ENCODE data around the gene WDR47. TPM values are rescaled to one million over a fixed set of nuclear protein-coding genes. Genes with fewer than 3 reads are reported as not detected.

Gene WDR47
- total and polyA plus RNA-seq, 10 of the 15 experiments (the other 5 are each of a cell fraction or from before 2014, with no cell fraction given), result 2.4 to 9.7 (median 5.9) TPM

DNA sequence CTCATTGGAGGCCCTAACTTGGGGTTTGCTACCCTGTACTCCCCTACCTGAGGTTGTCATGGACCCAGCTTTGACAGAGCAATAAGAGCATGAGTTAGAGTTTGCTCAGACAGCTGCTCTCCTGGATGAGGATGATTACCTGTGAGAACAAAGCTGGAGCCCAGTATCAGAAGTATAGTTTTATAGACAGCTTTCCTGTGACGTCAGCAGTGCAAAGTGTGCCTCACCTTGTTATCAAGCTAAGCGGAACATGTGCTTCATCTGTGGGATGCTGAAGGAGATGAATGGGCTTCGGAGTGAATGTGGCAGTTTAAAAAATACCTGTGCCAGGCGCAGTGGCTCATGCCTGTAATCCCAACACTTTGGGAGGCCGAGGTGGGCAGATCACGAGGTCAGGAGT is 5.4 kb upstream of the WDR47 start:
- POLR2A ChIA-PET, result no interaction called here
- H3K27ac ChIP-seq (ENCODE audit: control insufficient read depth, insufficient read depth), result no peak overlapping the region
- no peak for DNase-seq (ENCODE audit: low read depth, low spot score)
- no peak for FAIRE-seq
- CTCF ChIA-PET, result interaction anchor here (0.9 kb wide), 1 partner anchor 150 kb away, joined by 3 read pairs; no protein-coding TSS in a partner anchor
- RAD21 ChIA-PET (ENCODE audit: unreplicated experiment), result no interaction called here
- no peaks in the 10 kb centered on the region for H3K27me3 ChIP-seq (replicated peaks in 1 of 2; ENCODE audit: control insufficient read depth in 2 of 2, insufficient read depth in 2 of 2, low read length in 1 of 2)
- no peaks in the 10 kb centered on the region for H3K36me3 ChIP-seq (ENCODE audit: control insufficient read depth in 2 of 2, insufficient read depth in 2 of 2, low read length in 1 of 2)
- no peak overlapping the region for H3K4me3 ChIP-seq
- no peak for TF ChIP-seq IRF4 (IDR thresholded peaks at IDR 0.05; ENCODE audit: low read depth, low read length)
- TF ChIP-seq GABPA (IDR thresholded peaks at IDR 0.05; ENCODE audit: low read depth), result no peak
- TF ChIP-seq ZNF24 (IDR thresholded peaks at IDR 0.05), result no peak
- no peak for TF ChIP-seq RB1 (IDR thresholded peaks at IDR 0.05; ENCODE audit: borderline replicate concordance)
- TF ChIP-seq SPI1 (IDR thresholded peaks at IDR 0.05; ENCODE audit: borderline replicate concordance, insufficient read depth, low read depth, low read length), result no peak
- no peak for TF ChIP-seq ZNF384 (IDR thresholded peaks at IDR 0.05; ENCODE audit: borderline replicate concordance, low read depth, low read length)
- no peak for TF ChIP-seq MYC (IDR thresholded peaks at IDR 0.05; ENCODE audit: insufficient read depth, insufficient read length, insufficient replicate concordance, low read length, severe bottlenecking)
- TF ChIP-seq CEBPB (IDR thresholded peaks at IDR 0.05; ENCODE audit: borderline replicate concordance in 1 of 2, low read depth in 2 of 2, low read length in 2 of 2), result no peak
- no peak for TF ChIP-seq NFIC (IDR thresholded peaks at IDR 0.05; ENCODE audit: low read depth, low read length)
- TF ChIP-seq RAD21 (IDR thresholded peaks at IDR 0.05; ENCODE audit: insufficient read depth, low read depth, low read length), result no peak
- TF ChIP-seq, protein P1, sequence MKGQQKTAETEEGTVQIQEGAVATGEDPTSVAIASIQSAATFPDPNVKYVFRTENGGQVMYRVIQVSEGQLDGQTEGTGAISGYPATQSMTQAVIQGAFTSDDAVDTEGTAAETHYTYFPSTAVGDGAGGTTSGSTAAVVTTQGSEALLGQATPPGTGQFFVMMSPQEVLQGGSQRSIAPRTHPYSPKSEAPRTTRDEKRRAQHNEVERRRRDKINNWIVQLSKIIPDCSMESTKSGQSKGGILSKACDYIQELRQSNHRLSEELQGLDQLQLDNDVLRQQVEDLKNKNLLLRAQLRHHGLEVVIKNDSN (IDR thresholded peaks at IDR 0.05; ENCODE audit: borderline replicate concordance, extremely low read length, insufficient read depth, low read depth, low read length), result no peak
- TF ChIP-seq, protein P2, sequence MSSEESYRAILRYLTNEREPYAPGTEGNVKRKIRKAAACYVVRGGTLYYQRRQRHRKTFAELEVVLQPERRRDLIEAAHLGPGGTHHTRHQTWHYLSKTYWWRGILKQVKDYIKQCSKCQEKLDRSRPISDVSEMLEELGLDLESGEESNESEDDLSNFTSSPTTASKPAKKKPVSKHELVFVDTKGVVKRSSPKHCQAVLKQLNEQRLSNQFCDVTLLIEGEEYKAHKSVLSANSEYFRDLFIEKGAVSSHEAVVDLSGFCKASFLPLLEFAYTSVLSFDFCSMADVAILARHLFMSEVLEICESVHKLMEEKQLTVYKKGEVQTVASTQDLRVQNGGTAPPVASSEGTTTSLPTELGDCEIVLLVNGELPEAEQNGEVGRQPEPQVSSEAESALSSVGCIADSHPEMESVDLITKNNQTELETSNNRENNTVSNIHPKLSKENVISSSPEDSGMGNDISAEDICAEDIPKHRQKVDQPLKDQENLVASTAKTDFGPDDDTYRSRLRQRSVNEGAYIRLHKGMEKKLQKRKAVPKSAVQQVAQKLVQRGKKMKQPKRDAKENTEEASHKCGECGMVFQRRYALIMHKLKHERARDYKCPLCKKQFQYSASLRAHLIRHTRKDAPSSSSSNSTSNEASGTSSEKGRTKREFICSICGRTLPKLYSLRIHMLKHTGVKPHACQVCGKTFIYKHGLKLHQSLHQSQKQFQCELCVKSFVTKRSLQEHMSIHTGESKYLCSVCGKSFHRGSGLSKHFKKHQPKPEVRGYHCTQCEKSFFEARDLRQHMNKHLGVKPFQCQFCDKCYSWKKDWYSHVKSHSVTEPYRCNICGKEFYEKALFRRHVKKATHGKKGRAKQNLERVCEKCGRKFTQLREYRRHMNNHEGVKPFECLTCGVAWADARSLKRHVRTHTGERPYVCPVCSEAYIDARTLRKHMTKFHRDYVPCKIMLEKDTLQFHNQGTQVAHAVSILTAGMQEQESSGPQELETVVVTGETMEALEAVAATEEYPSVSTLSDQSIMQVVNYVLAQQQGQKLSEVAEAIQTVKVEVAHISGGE (CRISPR knock-in tag; IDR thresholded peaks at IDR 0.05), result no peak
- no peak for TF ChIP-seq PAX5 (IDR thresholded peaks at IDR 0.05; ENCODE audit: borderline replicate concordance, low read depth, low read length)
- TF ChIP-seq, protein P3, sequence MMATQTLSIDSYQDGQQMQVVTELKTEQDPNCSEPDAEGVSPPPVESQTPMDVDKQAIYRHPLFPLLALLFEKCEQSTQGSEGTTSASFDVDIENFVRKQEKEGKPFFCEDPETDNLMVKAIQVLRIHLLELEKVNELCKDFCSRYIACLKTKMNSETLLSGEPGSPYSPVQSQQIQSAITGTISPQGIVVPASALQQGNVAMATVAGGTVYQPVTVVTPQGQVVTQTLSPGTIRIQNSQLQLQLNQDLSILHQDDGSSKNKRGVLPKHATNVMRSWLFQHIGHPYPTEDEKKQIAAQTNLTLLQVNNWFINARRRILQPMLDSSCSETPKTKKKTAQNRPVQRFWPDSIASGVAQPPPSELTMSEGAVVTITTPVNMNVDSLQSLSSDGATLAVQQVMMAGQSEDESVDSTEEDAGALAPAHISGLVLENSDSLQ (IDR thresholded peaks at IDR 0.05), result no peak
- H3K4me2 ChIP-seq (ENCODE audit: control insufficient read depth, insufficient read depth), result no peak overlapping the region
- WGBS (ENCODE audit: insufficient coverage, insufficient replicate concordance, low lambda C conversion rate, missing lambda C conversion rate), result 50% methylated on average over 6 of the region's 6 CpGs
- no peak overlapping the region for H2AFZ ChIP-seq (ENCODE audit: control insufficient read depth, low read depth, low read length)
- no peak for ATAC-seq
- no TSS peak for BruUV-seq (replicated peaks)
- H3K9ac ChIP-seq (ENCODE audit: control insufficient read depth, insufficient read depth, low read length), result no peak overlapping the region
- no peaks in the 10 kb centered on the region for H3K9me3 ChIP-seq (replicated peaks; ENCODE audit: control insufficient read depth, insufficient read depth, low read length)
- in situ Hi-C loops (cut with MboI), result no loop called here
- no peaks in the 10 kb centered on the region for H3K79me2 ChIP-seq (ENCODE audit: control insufficient read depth, insufficient read depth, low read length)
- SMC1A ChIA-PET (ENCODE audit: uncharacterized antibody, unreplicated experiment), result no interaction called here
- no peaks in the 10 kb centered on the region for H4K20me1 ChIP-seq (ENCODE audit: control insufficient read depth, insufficient read depth)
- H3K4me1 ChIP-seq (ENCODE audit: control insufficient read depth, insufficient read depth, low read length), result no peaks in the 10 kb centered on the region
- intact Hi-C loops (cut with micrococcal nuclease; ENCODE audit: unreplicated experiment), result no loop called here
